Astrocyte (in vitro differentiated cells and primary cell): ENCODE measurements around the gene GDPD5.

Source experiments
- EZH2 ChIP-seq: IDR thresholded peaks from 2 replicates; pipeline ENCODE4 v1.6.1; 2012; ENCODE audit warnings: mild to moderate bottlenecking, low read length, inconsistent platforms; ENCODE audit not compliant: insufficient read depth
- TF ChIP-seq, protein P1 (sequence below): IDR thresholded peaks from 2 replicates; pipeline ENCODE4 v1.5.1; 2011; ENCODE audit warnings: low read depth, mild to moderate bottlenecking, inconsistent platforms, low read length, moderate library complexity; ENCODE audit not compliant: insufficient read depth

DNA sequence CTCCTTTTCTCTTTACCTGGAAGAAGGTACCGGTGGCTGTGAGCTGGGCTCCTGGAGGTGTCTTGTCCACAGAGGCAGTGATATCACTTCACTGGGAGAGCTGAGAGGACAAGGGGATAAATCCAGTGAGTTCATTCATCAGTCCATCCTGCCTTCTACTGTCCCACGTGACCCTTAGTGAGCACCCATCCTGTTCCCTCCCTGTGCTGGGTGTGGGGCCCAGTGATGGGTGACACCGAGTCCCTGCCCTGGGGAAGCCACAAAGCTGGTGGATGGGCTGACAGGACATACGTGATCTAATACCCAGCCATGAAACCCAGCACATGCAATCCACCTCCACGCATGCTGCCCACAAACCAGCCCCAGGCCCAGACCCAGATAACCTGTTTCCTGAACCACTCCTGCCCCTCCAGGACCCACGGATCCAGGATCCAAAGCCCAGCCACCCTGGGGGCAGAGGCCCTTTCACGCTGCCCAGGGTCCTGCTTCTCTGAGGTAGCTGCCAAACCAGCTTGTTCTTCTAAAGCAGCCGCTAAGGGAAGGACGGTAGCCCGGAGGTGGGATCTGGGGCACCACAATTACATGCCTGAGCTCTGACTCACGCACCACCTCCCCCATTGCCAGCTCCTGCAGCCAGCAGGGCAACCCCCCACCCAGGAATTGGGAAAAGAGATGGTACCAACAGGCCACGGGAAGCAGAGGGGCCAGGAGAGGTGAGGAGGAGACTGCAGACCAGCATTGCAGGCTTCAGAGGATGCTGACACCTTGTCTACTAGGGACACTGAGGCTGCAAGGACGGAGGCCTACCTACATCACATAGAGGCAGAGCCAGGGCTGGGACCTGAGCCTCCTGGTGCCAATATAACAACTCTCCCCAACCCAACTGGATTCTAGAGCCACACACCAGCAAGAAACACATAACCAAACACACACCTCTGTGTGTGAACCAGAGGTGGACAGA, 35.2 kb downstream of the GDPD5 start:
- TF ChIP-seq, protein P1, sequence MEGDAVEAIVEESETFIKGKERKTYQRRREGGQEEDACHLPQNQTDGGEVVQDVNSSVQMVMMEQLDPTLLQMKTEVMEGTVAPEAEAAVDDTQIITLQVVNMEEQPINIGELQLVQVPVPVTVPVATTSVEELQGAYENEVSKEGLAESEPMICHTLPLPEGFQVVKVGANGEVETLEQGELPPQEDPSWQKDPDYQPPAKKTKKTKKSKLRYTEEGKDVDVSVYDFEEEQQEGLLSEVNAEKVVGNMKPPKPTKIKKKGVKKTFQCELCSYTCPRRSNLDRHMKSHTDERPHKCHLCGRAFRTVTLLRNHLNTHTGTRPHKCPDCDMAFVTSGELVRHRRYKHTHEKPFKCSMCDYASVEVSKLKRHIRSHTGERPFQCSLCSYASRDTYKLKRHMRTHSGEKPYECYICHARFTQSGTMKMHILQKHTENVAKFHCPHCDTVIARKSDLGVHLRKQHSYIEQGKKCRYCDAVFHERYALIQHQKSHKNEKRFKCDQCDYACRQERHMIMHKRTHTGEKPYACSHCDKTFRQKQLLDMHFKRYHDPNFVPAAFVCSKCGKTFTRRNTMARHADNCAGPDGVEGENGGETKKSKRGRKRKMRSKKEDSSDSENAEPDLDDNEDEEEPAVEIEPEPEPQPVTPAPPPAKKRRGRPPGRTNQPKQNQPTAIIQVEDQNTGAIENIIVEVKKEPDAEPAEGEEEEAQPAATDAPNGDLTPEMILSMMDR, result no peak
- no peak for TF ChIP-seq EZH2
